Stimulated activated CD8-positive, alpha-beta memory T cell treated with anti-CD3 and anti-CD28 coated beads, Interleukin-7, amount 100 ng/mL, for 24 hours (primary cell): ENCODE results near the gene ARL13B.
"Not testable (repeated sequence)": the region's sequence is repeated elsewhere in the genome, so short reads cannot be mapped to it uniquely, and the experiment has no call there.

Source experiments
- DNase-seq: peaks from one replicate; pipeline ENCODE4 v3.0.0-alpha.2; 2020; ENCODE audit warnings: low read depth

ARL13B gene

DNA sequence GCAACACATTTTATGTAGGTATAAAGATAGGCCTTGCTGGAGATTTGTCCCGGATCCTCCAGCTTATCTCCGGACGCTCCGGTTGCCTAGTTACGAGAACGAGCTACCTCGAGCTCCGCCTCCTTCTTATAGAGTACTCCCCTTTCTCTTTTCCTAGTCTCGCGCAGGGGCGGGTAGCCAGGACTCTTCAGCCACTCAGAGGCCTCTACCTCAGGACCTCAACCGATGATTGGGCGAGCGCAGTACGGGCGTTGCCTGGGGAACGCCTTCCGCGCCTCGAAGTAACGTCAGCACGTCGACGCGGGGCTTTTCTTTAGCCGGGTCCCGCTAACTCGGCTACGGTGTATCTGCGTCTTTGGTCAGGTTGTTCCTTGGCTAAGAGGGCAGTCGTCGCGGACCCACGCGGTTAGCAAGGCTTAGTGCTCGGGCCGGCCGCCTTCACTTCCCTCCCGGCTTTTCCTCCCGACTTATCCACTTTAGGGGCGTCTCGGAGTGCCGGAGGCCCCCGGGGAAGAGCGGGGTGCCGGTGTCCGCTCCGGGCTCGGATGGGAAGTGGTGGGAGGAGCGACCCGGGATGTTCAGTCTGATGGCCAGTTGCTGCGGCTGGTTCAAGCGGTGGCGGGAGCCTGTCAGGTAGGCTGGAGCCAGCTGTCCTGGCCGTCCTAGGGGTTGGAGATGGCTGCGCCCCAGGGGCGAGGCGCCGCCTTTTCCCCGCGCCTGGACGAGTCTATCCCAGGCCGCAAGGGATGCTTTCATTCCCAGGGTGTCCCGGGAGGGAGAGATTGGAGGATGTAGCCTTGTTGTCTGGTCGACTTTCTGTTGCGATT lies at the start of gene ARL13B:
TSS of gene ARL13B (plus strand) at position 306 of the 827 bp plus-strand sequence. CDS start at position 575, 269 bp downstream.
- DNase-seq, result peak; percentile 82

DNA sequence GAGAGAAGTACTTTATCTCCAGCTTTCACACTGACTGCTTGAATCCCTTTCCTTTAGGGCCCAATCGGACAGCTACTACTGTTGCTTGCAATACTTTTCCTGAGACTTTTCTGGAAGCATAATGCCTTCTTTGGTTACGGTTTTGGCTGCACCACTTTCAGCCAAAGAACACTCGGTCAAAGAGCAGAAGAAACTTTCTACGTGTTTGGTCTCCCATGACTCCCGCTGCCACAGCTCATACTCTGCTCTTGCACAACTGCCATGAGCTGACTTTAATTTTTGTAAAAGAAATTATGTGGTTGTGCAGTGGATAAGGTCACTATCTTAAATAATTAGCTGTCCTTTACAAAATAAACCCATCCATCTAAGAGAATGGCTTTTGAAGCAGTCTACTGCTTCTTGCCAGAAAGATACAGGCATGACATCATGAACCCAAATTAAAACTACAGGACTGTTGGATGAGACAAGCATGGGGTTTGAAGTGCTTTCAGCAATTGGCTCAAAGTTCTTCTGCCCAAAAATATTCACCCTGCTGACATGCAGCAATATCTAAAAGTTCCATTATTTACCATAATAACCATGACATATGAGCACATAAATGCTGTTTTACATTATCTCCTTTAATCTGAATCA lies 48.2 kb upstream of the ARL13B start:
- DNase-seq, result no peak

DNA sequence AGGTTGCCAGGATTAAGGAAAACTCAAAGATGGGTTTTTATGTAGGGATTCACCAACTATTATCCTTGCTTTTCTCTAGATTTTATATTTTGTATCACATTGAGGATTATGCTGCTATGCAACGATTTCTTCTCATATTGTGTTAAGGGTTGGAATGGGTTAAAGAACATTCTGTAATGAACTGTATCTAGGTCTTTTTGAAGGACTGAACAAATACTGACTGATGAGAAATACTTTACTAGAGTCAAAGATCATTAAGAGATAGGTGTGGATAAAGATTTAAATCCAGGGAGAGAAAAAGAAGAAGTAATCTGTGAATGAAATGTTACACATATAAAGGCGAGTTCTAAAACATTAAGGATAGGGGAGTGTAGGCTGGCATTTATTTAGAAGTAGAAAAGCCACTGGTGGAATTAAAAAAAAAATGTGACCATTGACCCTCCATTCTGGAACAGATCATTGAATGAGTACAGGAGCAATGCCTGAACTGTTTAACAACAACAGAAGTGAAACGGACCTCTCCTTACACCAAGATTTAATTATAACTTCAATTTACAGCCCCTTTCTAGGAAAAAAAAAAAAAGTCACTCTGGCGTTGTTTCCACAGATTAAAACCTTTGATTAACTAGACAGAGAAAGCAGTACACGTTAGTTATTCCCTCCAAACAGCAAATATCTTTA lies 45.4 kb upstream of the ARL13B start:
- DNase-seq, result no peak

DNA sequence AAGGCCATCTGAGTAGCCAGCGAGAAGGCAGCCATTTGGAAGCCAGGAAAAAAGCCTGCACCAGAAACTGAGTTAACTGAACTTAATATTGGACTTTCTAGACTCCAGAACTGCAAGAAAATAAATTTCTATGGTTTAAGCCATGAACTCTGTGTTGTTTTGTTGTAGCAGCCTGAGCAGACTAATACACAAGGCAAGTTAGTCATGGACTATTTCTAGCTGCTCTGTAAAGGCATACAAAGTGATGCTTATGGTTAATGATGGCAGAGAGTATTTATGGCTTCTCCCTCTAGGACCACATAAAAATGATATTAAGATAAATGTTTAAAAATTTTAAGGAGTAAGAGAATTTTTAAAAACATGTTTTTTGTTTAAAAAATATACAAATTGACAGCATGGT lies 43.4 kb upstream of the ARL13B start:
- DNase-seq, result no peak

DNA sequence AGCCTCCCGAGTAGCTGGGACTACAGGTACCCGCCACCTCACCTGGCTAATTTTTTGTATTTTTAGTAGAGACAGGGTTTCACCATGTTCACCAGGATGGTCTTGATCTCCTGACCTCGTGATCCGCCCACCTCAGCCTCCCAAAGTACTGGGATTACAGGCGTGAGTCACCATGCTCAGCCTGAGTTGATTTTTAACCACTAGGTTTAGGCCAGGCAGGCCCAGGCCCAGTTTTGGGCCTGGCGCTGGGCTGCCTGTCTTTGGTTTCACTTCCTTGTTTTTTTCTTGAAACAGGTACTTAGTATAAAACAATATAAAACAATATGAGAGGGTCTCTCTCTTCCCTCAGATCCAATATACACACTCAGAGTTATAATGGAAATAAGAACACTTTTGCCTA lies 42.5 kb upstream of the ARL13B start:
- not testable (repeated sequence) for DNase-seq

DNA sequence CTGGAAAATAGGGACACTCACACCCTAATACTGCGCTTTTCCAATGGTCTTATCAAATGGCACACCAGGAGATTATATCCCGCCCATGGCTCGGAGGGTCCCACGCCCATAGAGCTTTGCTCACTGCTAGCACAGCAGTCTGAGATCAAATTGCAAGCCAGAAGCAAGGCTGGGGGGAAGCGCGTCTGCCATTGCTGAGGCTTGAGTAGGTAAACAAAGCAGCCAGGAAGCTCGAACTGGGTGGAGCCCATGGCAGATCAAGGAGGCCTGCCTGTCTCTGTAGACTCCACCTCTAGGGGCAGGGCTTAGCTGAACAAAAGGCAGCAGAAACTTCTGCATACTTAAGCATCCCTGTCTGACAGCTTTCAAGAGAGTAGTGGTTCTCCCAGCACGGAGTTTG lies 30.0 kb upstream of the ARL13B start:
- DNase-seq, result not testable (repeated sequence)

DNA sequence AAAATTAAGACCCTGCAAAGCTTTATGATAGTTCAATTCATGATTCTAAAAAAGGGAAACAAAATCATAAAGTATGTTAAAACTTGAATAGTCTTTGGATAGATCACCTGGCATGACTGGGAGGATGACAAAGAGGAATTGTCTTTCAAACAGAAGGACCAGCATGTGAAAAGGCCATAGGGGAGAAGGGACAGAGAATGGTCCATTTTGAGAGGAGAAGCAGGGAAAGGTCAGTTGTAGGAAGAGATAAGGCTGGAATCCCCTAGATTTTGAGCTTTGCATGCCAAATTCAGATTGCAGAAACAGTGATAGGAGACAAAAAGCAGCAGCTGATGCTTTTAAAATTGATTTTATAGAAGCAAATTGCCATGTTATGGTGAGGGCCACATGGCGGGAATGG lies 18.9 kb upstream of the ARL13B start:
- no peak for DNase-seq

DNA sequence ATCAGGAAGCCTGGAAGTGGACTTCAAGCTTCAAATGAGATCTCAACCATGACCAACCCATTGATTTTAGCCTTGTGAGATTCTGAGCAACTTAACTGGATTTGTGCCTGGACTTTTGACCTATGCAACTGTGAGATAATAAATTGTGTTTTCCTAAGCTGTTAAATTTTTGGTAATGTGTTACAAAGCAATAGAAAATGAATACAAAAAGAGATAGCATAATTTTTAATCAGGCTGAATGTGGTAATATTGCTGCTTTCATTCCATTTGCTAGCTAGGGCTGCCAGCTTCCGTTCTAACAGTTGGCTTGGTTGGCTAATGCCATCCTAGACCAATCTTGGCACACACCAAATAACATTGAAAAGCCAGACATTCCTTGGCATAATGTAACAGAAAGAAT lies 18.5 kb upstream of the ARL13B start:
- DNase-seq, result no peak

DNA sequence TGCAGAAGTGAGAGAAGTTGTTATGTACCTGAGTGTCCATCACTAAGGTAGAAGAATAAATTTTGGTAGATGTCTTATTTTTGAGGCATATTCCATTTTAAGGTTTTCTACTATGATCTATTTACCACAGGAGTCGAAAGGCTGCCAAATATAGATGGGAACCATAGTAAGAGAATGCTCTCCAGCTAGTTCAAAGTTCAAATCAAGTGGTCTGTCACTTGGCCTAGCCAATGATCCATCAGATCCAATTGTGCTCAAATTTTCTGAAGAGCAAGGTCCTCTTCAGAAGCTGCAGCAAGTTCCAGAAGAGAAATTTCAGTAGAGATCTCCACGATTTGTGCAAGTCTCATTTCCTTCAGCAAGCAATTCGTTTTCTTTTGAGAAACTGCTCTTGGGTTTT lies 17.2 kb upstream of the ARL13B start:
- no peak for DNase-seq

DNA sequence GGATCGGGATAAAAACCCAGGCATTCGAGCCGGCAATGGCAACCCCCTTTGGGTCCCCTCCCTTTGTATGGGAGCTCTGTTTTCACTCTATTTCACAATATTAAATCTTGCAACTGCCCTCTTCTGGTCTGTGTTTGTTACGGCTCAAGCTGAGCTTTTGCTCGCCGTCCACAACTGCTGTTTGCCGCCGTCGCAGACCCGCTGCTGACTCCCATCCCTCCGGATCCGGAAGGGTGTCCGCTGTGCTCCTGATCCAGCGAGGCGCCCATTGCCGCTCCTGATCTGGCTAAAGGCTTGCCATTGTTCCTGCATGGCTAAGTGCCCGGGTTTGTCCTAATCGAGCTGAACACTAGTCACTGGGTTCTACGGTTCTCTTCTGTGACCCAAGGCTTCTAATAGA lies 14.8 kb upstream of the ARL13B start:
- DNase-seq, result not testable (repeated sequence)

DNA sequence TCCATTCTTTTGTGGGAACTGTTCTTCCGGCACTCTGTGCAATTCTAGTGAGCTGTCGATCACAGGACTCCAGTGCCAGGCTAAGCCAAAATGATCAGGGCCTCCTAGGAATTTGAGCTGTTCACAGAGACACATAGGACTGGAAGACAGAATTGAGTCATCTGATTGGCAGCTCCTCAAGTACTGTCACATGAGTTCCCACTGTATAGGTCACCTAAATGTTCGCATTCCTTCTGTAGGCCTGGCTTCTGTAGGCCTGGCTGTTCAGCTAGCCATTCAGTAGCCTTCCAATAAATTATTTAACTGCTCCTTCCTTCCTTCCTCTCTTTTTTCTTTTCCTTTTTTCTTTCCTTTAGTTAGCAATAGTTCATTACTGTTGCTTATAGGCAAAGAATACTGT lies 10.5 kb upstream of the ARL13B start:
- no peak for DNase-seq

DNA sequence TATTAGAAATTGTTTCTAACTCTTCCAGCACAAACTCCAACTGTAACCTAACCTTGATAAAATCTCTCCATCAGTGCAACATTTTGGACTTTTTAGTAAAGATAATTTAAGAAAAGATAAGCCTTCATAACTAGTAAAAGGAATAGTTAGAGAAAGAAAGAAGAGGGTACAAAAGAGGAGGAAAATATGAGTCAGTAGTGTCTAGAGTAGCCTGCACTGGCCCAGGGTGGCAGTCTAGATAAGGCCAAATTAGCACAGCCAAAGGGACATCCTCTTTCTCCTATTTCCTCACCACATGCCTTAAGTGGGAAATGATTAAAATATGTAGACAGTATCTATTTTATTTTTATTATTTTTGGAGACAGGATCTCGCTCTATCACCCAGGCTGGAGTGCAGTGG lies 10.0 kb upstream of the ARL13B start:
- DNase-seq, result no peak

DNA sequence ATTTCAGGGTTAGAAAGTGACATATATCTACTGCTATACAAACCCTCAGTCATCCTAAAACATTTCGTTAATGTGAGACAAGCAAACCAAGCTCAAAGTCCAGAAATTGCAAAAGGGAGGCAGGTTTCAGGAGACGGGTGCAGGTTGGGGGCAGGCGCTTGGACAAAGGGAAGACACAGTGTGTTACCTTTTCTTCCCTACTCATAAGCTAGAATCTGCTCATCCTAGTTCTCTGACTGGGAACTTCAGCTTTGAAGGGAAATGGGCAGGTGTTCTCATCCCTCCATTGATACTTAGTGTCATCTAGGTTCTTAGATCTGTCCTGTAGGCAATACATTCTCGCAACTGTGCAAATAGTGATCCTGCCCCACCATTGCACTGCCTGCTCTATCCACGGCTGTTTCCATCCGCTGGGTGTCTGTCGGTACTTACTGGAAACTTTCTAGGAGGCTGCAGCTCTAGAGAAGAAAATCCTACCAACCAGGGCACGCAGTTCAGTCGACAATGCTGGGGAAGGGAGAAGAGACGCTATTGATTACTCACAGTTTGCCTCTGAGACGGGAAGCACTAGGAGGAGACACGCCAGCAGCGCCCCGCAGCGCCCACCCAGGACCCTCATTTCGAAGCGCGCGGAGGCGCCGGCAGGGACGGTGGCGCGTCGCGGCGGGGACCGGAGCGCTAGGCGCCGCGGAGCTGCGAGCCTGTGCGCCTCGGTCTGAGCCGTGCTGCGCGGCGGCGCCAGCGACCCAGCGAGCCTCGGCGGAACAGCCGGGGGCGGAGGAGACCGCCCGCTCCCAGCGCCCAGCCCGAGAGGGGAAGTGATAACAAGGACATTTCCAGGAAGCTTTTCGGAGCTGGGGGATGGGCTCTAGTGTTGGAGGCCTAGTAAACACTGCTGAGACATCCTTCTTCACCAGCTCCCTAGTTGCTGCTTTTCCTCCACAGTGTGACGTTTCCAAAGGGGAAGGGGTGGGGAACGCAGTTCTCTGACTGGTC lies 6.5 kb upstream of the ARL13B start, which contains the start of gene PROS1:
TSS of gene PROS1 (minus strand) at position 766 of the 996 bp plus-strand sequence. CDS start at position 619, 147 bp downstream.
- DNase-seq, result no peak

DNA sequence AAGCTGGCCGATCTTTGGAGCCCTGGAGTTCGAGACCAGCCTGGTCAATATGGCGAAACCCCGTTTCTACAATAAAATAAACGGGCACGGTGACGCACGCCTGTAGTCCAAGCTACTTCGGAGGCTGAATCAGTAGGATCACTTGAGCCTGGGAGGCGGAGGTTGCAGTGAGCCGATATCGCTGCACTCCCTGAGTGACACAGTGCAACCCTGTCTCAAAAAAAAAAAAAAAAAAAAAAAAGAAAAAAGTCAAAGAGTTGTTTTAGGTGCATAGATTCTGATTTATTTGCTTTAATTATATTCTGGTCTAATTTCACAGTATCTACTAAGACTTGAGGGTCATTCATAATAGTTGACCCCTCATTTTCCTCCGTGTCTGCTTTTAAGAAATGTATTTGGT lies 1.7 kb downstream of the ARL13B start:
- DNase-seq, result no peak

DNA sequence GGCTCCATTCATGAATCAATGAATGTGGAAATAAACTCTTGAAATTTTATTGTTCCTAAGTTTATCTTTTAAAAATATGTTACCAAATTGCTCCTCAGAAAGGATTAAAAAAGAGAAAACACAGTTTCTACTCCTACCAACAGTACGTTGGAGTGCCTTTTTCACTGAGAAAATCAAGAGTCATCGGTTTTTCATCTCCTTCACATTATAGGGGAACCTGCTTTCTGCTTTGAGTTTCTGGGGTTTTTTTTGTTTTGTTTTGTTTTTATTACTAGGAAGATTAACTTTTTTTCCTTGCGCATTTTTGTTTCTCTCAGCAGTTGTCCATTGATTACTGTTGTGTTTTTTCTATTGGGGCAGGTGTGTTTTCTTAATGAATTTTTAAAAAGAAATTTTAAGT lies 3.5 kb downstream of the ARL13B start:
- DNase-seq, result no peak

DNA sequence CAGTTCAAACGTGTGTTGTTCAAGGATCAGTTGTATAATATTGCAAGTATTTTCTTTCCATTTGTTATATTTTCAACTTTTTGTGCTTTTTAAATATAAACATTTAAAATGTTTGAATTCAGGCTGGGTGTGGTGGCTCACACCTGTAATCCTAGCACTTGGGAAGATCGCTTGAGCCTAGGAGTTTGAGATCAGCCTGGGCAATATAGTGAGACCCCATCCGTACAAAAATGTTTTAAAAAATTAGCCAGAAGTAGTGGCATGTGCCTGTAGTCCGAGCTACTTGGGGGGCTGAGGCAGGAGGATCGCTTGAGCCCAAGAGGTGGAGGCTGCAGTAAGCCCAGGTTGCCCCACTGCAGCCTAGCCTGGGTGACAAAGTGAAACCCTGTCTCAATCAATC lies 4.7 kb downstream of the ARL13B start:
- DNase-seq, result no peak

DNA sequence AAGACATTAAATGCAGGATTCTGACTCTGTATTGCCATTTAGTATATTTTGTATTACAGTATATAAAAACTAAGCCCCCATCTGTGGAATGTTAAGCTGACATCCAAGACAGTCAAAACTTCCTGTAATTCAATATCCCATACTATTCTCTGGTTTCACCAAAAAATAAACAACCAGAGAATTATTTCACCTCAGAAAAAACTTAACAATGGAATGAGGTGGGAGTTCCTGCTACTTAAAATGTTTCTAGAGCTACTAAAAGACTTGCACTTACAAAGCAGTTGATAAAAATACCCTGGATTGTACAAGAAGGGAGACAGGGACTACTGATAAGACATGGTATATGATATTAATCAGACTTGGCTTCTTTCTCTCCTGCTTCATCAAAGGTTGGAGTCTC lies 8.3 kb downstream of the ARL13B start:
- no peak for DNase-seq

DNA sequence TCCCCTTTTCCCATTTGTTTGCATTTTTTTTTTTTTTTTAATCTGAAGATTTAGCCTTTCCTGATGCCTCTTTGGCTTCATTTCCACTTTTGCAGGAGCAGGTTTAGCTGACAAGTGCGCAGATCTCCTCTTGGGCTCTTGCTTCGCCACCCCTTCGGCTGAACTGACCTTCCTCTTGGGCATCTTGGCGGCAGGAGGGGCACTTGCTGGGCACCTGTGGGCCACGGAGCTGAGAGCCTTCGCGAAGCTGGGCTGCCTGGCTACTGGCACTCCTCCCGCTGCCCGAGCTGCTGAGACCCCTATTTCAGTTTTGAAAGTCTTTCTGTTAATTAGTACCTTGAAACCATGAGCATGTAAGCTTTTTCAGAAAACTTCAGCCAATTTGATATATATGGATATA lies 8.8 kb downstream of the ARL13B start:
- DNase-seq, result no peak

DNA sequence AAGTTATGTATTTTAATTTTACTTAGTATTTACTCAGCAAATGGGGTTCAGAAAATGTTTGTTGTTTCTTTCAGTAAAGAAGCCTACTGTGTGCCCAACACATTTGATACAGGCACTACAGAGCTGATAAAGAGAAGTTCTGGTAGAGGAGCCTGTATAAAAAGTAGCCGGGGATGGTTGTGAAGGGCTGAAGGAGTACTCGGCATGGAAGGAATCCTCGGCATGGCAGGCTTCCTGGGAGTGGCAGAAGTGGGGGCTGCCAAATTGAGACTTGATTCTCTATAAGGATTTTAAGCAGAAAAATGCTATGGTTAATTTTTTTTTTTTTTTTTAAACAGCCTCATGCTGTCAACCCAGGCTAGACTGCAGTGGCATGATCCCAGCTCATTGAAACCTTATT lies 9.3 kb downstream of the ARL13B start:
- no peak for DNase-seq

DNA sequence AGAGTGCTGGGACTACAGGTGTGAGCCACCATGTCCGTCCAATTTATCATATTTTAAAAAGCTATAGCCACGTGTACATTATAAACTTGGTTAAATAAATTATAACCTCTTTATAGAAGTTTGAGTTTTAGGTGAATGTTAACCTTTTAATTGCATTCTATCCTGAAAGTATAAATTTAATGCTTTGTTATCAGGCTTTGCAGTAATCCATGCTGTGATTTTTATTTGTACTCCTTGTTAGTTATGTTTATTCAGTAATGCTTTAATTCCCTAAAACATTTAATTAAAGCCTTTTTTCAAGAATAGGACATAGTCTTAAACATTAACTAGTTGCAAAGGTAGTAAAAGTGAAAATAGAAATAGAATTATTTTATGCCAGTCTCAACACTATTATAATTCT lies 11.7 kb downstream of the ARL13B start:
- DNase-seq, result no peak

DNA sequence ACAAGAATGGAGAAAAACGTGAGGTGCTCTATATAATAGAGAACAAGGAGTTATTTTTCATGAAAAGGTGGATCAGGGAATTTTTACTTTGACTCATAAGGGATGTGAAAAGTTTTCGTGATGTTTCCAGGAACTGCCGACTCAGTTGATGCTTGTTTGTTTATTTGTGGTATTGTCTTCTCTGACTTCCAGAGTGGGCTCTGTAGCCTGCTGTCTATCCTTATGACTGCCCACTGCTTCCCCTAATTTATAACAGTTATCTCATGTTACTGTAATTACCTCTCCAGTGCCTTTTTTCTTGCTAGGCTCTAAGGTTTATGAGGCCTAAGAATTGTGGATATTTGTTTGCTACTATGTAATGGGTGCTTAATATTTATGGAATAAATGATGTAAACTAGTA lies 12.3 kb downstream of the ARL13B start:
- no peak for DNase-seq

DNA sequence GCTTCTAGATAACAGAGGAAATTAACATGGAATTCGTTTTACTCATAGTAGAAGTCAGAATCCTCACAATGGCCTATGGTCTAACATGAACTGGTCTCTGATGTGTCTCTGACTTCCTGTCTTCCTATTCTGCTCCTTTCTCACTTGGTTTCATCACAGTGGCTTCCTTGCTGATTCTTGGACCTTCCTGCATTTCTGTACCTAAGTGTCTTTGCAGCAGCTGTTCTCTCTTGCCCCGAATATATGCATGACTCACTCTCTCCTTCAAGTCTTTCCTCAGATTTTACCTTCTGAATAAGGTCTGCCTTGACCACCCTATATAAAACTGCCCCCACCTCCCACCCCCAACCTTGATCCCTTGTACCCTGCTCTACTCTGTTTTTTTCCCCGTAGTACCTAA lies 14.1 kb downstream of the ARL13B start:
- no peak for DNase-seq
